SK-N-MC (cell line): ENCODE data around the gene RYR1.
"Not testable (repeated sequence)": the region's sequence is repeated elsewhere in the genome, so short reads cannot be mapped to it uniquely, and the experiment has no call there.

ENCODE experiments used
- DNase-seq: peaks from one replicate; pipeline ENCODE4 v3.0.0-alpha.2; 2011; ENCODE audit warnings: low read depth, low spot score
- H3K27ac ChIP-seq: fragments of 200-600 bp; sonication (generic); 2 replicates; pipeline ENCODE4 v1.5.1; 2016; ENCODE audit warnings: mixed run types
- H3K36me3 ChIP-seq: fragments of 200-600 bp; sonication (generic); 2 replicates; pipeline ENCODE4 v1.6.1; 2017; ENCODE audit warnings: antibody characterized with exemption, low read length, mixed read lengths; ENCODE audit not compliant: insufficient read depth
- H3K4me3 ChIP-seq: fragments of 200-600 bp; sonication (generic); 2 replicates; pipeline ENCODE4 v1.5.1; 2016
- H3K9ac ChIP-seq: fragments of 200-600 bp; sonication (generic); 2 replicates; pipeline ENCODE4 v1.8.0; 2017; ENCODE audit warnings: mixed run types, mixed read lengths; ENCODE audit not compliant: insufficient read length
- H3K9me3 ChIP-seq: fragments of 200-600 bp; sonication (generic); 2 replicates; pipeline ENCODE4 v1.6.1; 2017; ENCODE audit warnings: low read depth, mild to moderate bottlenecking, antibody characterized with exemption, low read length, moderate library complexity, mixed read lengths
- EZH2 ChIP-seq: fragments of 200-600 bp; sonication (generic); IDR thresholded peaks from one replicate; pipeline ENCODE4 v1.6.1; 2017; ENCODE audit warnings: antibody characterized with exemption
- FOXP2 ChIP-seq: optimal IDR thresholded peaks from 2 replicates; pipeline ENCODE3; 2011; ENCODE audit warnings: mild to moderate bottlenecking, moderate library complexity; ENCODE audit not compliant: insufficient read depth; ENCODE audit errors: extremely low read length, control extremely low read depth
- POLR2AphosphoS5 ChIP-seq: IDR thresholded peaks from 2 replicates; pipeline ENCODE4 v1.6.1; 2012; ENCODE audit warnings: mild to moderate bottlenecking, low read depth, low read length, borderline replicate concordance

Gene RYR1

GRCh38 chr19:38420935-38421334, 12.6 kb upstream of the RYR1 start:
- Histone ChIP-seq H3K27ac (no peak overlapping the region), H3K9me3 (no peaks in the 10 kb centered on the region), H3K4me3 (no peak overlapping the region), H3K9ac (no peak overlapping the region), H3K36me3 (no peaks in the 10 kb centered on the region)
- no peak for TF ChIP-seq POLR2AphosphoS5
- no peak for TF ChIP-seq EZH2
- no peak for DNase-seq

GRCh38 chr19:38421856-38422255, 11.6 kb upstream of the RYR1 start:
- no peak overlapping the region for H3K4me3 ChIP-seq
- TF ChIP-seq EZH2: no peak
- no peak for TF ChIP-seq FOXP2
- no peak for TF ChIP-seq POLR2AphosphoS5
- H3K36me3 ChIP-seq: no peaks in the 10 kb centered on the region
- no peak overlapping the region for H3K9ac ChIP-seq
- no peak overlapping the region for H3K27ac ChIP-seq
- DNase-seq: no peak
- no peaks in the 10 kb centered on the region for H3K9me3 ChIP-seq

GRCh38 chr19:38422438-38422837, 11.1 kb upstream of the RYR1 start:
- Histone ChIP-seq H3K36me3 (no peaks in the 10 kb centered on the region), H3K9ac (no peak overlapping the region), H3K4me3 (no peak overlapping the region), H3K9me3 (no peaks in the 10 kb centered on the region), H3K27ac (no peak overlapping the region)
- no peak for DNase-seq
- no peak for TF ChIP-seq POLR2AphosphoS5
- no peak for TF ChIP-seq FOXP2
- no peak for TF ChIP-seq EZH2

- no peak for DNase-seq
- Histone ChIP-seq H3K9ac (no peak overlapping the region), H3K9me3 (no peaks in the 10 kb centered on the region), H3K27ac (no peak overlapping the region), H3K36me3 (no peaks in the 10 kb centered on the region), H3K4me3 (no peak overlapping the region)
- TF ChIP-seq EZH2 (no peak), FOXP2 (no peak), POLR2AphosphoS5 (no peak)
Observed at GRCh38 chr19:38424272-38424671, 9.2 kb upstream of the RYR1 start.

GRCh38 chr19:38425222-38425809, 8.2 kb upstream of the RYR1 start:
- H3K4me3 ChIP-seq: no peak overlapping the region

GRCh38 chr19:38425810-38426466, 7.6 kb upstream of the RYR1 start, which contains the start of gene RASGRP4:
Gene RASGRP4, minus strand, starts transcription at chr19:38426219. Its CDS starts 128 bp downstream, at chr19:38426091.
- DNase-seq: no peak
- H3K27ac ChIP-seq: no peak within 1 kb of the TSS
- TF ChIP-seq POLR2AphosphoS5: no peak
- no peak for TF ChIP-seq EZH2
- TF ChIP-seq FOXP2: no peak
- no peak within 1 kb of the TSS for H3K9ac ChIP-seq
- no peaks in the 10 kb centered on the region for H3K36me3 ChIP-seq
- H3K4me3 ChIP-seq: no peak within 1 kb of the TSS
- H3K9me3 ChIP-seq: no peaks in the 10 kb centered on the region

More at GRCh38 chr19:38425222-38425809, 8.2 kb upstream of the RYR1 start:
- H3K9me3 ChIP-seq: no peaks in the 10 kb centered on the region
- H3K36me3 ChIP-seq: no peaks in the 10 kb centered on the region
- no peak overlapping the region for H3K9ac ChIP-seq
- DNase-seq: no peak
- H3K27ac ChIP-seq: no peak overlapping the region
- TF ChIP-seq POLR2AphosphoS5 (no peak), EZH2 (no peak), FOXP2 (no peak)

- DNase-seq, H3K9ac ChIP-seq, H3K36me3 ChIP-seq, H3K4me3 ChIP-seq, H3K27ac ChIP-seq, H3K9me3 ChIP-seq: not testable (repeated sequence)
Observed at GRCh38 chr19:38427035-38427677, 6.3 kb upstream of the RYR1 start.

- no peak for DNase-seq
- no peak for TF ChIP-seq EZH2
- no peak for TF ChIP-seq POLR2AphosphoS5
- no peak for TF ChIP-seq FOXP2
- Histone ChIP-seq H3K27ac (no peak overlapping the region), H3K4me3 (no peak overlapping the region), H3K9ac (no peak overlapping the region), H3K36me3 (no peaks in the 10 kb centered on the region), H3K9me3 (no peaks in the 10 kb centered on the region)
Observed at GRCh38 chr19:38429055-38429810, 4.3 kb upstream of the RYR1 start.

GRCh38 chr19:38429811-38430156, 3.7 kb upstream of the RYR1 start:
- H3K4me3 ChIP-seq: no peak overlapping the region
- TF ChIP-seq POLR2AphosphoS5 (no peak), FOXP2 (no peak), EZH2 (no peak)
- H3K9ac ChIP-seq: no peak overlapping the region
- no peaks in the 10 kb centered on the region for H3K36me3 ChIP-seq
- no peak for DNase-seq
- H3K27ac ChIP-seq: no peak overlapping the region
- no peaks in the 10 kb centered on the region for H3K9me3 ChIP-seq
